ENCODE data around the gene HDAC7. TPM values are rescaled to one million over a fixed set of nuclear protein-coding genes. Genes with fewer than 3 reads are reported as not detected.
A peak's percentile ranks its signal among the peaks of the same experiment; 100 is the strongest.

HDAC7 gene
- total and polyA plus RNA-seq, 2 of the 13 experiments (the other 11 are each of a cell fraction or from before 2014, with no cell fraction given) = 4.6 to 10.8 TPM

GRCh38 chr12:47736877-47737676 lies 82.6 kb downstream of the HDAC7 start (continued):
- no peak for TF ChIP-seq ZBTB40 (IDR thresholded peaks at IDR 0.05)
- 0 out of 2 replicates have a peak, but pooled peaks have one; percentile 32 for TF ChIP-seq ZBTB40 (CRISPR knock-in tag; IDR thresholded peaks at IDR 0.05)
- TF ChIP-seq THAP8 (CRISPR knock-in tag; IDR thresholded peaks at IDR 0.05; ENCODE audit: borderline replicate concordance) = no peak
- TF ChIP-seq CHD2 (IDR thresholded peaks at IDR 0.05; ENCODE audit: low read depth, low read length) = 0 out of 2 replicates have a peak, but pooled peaks have one; percentile 24

Data from HepG2 (cell line).